Ovary (tissue), 9 donors: ENCODE measurements around the gene MMP25. TPM values are rescaled to one million over a fixed set of nuclear protein-coding genes. Genes with fewer than 3 reads are reported as not detected.

Source experiments
- DNase-seq, 5 donors: peaks; one replicate each; pipeline ENCODE4 v3.0.0-alpha.2; 2019 to 2020
- H3K27ac ChIP-seq, 2 donors: fragments of 200-600 bp; one replicate each; pipeline versions ENCODE4 v1.5.1 to v1.8.0; 2019 to 2022
- H3K27me3 ChIP-seq: fragments of 200-600 bp; one replicate; pipeline ENCODE4 v1.8.0; 2022
- H3K36me3 ChIP-seq: fragments of 200-600 bp; sonication (generic); one replicate; pipeline ENCODE4 v1.5.1; 2019
- H3K4me1 ChIP-seq: one replicate; pipeline ENCODE4 v1.8.1; 2013; ENCODE audit warnings: mild to moderate bottlenecking, moderate library complexity; ENCODE audit not compliant: insufficient read depth
- H3K4me3 ChIP-seq: fragments of 200-600 bp; sonication (generic); one replicate; pipeline ENCODE4 v1.5.1; 2017
- H3K9me3 ChIP-seq, 2 donors: fragments of 200-600 bp in 1 of 2; sonication (generic) in 1 of 2; one replicate each; pipeline versions ENCODE4 v1.5.1 to v1.8.1; 2013 to 2019; ENCODE audit warnings: mild to moderate bottlenecking in 1 of 2, moderate library complexity in 1 of 2
- EP300 ChIP-seq: sonication (generic); formaldehyde crosslinking; IDR thresholded peaks from one replicate; pipeline ENCODE4 v1.6.1; 2017; ENCODE audit warnings: antibody characterized with exemption
- POLR2A ChIP-seq: fragments of 450-650 bp; IDR thresholded peaks from one replicate; pipeline ENCODE4 v1.6.1; 2017; ENCODE audit warnings: antibody characterized with exemption, mild to moderate bottlenecking, moderate library complexity
- WGBS, 3 donors: extraction: QIAGEN DNeasy Blood & Tissue Kit in 1 of 3; methylation state at CpG; one replicate each; pipeline versions ENCODE4 v1.1.5 to v1.1.7; 2013 to 2017; 5-methylcytosine and 5-hydroxymethylcytosine counted together
- intact Hi-C, 4 donors: fragments of 100-400 bp; cut with DNase I; formaldehyde crosslinking; loops; one replicate each; pipeline versions ENCODE4 v1.11.0 to v1.15.1; 2022 to 2023
- polyA plus RNA-seq, 2 donors: library from polyadenylated mRNA; stranded (reverse); fragments of 200-250 nt in 1 of 2; fragments of 350-450 nt in 1 of 2; fragmentation: Illumina TruSeq in 1 of 2; extraction: RNeasy Lipid Tissue Mini Kit (QIAGEN cat#74804) in 1 of 2; gene quantifications; one replicate each; pipeline ENCODE4 v1.2.3, GENCODE V29; 2013 to 2014
- total RNA-seq, 7 donors: library from RNA; depleted of rRNA in 2 of 7; stranded (reverse); fragments of >200 nt in 2 of 7; fragmentation: NEBNext Ultra II Directional in 3 of 7; extraction: Animal tissue kit (Norgen Biotek cat#: 25700) in 3 of 7; gene quantifications; one replicate each; pipeline versions ENCODE4 v1.1.0 to v1.2.4, GENCODE V29; 2016 to 2023
- TF ChIP-seq, protein P1 (sequence below), 3 donors: fragments of 450-650 bp in 2 of 3; fragments of 200-600 bp in 1 of 3; IDR thresholded peaks; one replicate each; pipeline versions ENCODE4 v1.5.1 to v1.8.0; 2016 to 2022; ENCODE audit warnings: antibody characterized with exemption in 3 of 3, mild to moderate bottlenecking in 1 of 3
- donor health status: DM: no; HTN: no; CAD: no; lungs with moderate emphysema.
- donor health status: DM: no; HTN: no; CAD: no.
- donor health status: Bipolar disorder and iron deficiency.
- donor health status: DM: yes; HTN: yes; CAD: no.
- donor health status: DM: no; HTN: no; CAD: no.
- donor health status: DM: yes; HTN: yes; CAD: no.

MMP25 gene
- total and polyA plus RNA-seq, 9 donors = 0.15 to 0.72 (median 0.59) TPM; not detected in 1

- Histone ChIP-seq H3K4me3 (peak within 1 kb of the TSS; percentile 60), H3K9me3 (no peaks in the 10 kb centered on the region), H3K36me3 (no peaks in the 10 kb centered on the region), H3K27me3 (no peaks in the 10 kb centered on the region), H3K27ac (peak within 1 kb of the TSS; percentile 91 to 92), H3K4me1 (peaks cover 21% of the 10 kb centered on the region)
- TF ChIP-seq, protein P1, sequence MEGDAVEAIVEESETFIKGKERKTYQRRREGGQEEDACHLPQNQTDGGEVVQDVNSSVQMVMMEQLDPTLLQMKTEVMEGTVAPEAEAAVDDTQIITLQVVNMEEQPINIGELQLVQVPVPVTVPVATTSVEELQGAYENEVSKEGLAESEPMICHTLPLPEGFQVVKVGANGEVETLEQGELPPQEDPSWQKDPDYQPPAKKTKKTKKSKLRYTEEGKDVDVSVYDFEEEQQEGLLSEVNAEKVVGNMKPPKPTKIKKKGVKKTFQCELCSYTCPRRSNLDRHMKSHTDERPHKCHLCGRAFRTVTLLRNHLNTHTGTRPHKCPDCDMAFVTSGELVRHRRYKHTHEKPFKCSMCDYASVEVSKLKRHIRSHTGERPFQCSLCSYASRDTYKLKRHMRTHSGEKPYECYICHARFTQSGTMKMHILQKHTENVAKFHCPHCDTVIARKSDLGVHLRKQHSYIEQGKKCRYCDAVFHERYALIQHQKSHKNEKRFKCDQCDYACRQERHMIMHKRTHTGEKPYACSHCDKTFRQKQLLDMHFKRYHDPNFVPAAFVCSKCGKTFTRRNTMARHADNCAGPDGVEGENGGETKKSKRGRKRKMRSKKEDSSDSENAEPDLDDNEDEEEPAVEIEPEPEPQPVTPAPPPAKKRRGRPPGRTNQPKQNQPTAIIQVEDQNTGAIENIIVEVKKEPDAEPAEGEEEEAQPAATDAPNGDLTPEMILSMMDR (IDR thresholded peaks at IDR 0.05) = peak in 2 of 3 donors; percentile 14 to 31
- TF ChIP-seq POLR2A (peak; percentile 81), EP300 (no peak)
- peak; percentile 64 to 83 (median 76) for DNase-seq
- intact Hi-C loops = loop anchor here in 1 of 4 donors (10.0 kb wide), 1 partner anchor 265 kb away; the partner anchor contains the start of gene ZNF263
- 0 to 1% (median 0%) methylated on average over 11 to 49 of the region's 49 CpGs for WGBS, 3 donors
Measured at GRCh38 chr16:3020247-3020603, 26.1 kb upstream of the MMP25 start, which contains the start of gene TNFRSF12A. TNFRSF12A (plus strand) TSS chr16:3020368; CDS start chr16:3020398, 30 bp downstream.

DNA sequence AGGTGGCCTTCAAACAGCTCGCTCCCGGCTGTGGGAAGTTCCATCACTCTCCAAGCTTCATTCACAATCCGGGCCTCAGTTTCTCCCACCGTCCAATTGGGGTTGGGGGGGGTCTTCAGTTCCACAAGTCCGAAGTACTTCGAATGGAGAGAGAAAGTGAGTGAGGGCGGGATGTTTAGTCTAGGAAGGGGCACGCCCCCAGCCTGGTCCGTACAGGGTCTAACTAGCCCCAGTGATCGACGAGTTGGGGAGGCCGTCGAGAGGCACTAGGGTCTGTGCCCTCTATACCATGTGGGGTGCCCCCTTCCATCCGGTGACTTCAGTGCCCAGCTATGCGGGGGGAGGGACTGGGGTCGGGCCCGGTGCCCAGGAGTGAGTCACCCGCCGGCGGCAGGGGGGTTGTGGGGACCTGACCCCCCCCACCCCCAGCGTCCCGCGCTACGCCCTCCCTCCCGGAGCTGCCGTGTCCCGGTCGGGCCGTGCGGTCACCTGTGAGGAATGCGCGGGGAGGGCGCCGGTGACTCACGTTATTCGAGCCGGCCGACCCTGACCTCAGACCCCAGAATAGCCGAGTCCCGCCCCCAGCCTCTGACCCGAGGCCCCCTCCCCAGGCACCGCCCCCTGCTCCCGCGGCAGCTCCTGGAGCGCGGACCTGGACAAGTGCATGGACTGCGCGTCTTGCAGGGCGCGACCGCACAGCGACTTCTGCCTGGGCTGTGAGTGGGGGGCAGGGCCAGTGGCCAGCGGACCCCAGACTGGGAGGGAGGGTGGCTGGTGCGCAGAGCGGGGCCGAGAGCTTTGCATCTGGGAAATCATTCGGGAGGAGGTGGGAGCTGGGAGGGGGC, 25.5 kb upstream of the MMP25 start:
- Histone ChIP-seq H3K9me3 (no peaks in the 10 kb centered on the region), H3K36me3 (no peaks in the 10 kb centered on the region), H3K27ac (peak overlapping the region; percentile 91 to 92), H3K27me3 (no peaks in the 10 kb centered on the region), H3K4me1 (peaks cover 21% of the 10 kb centered on the region), H3K4me3 (peak overlapping the region; percentile 60)
- DNase-seq = peak; percentile 81 to 90 (median 86)
- 0 to 1% (median 0%) methylated on average over 54 to 57 of the region's 57 CpGs for WGBS, 3 donors
- intact Hi-C loops = loop anchor here in 1 of 4 donors (10.0 kb wide), 1 partner anchor 264 kb away; the partner anchor contains the start of gene ZNF263
- TF ChIP-seq, protein P1 (IDR thresholded peaks at IDR 0.05) = no peak
- peak; percentile 62 for TF ChIP-seq EP300

GRCh38 chr16:3021449-3022207, 24.7 kb upstream of the MMP25 start:
- intact Hi-C loops = loop anchor here in 1 of 4 donors (10.0 kb wide), 1 partner anchor 263 kb away; the partner anchor contains the start of gene ZNF263
- Histone ChIP-seq H3K36me3 (no peaks in the 10 kb centered on the region), H3K4me1 (peaks cover 21% of the 10 kb centered on the region), H3K9me3 (no peaks in the 10 kb centered on the region), H3K4me3 (peak overlapping the region; percentile 60), H3K27me3 (no peaks in the 10 kb centered on the region), H3K27ac (peak overlapping the region; percentile 91 to 92)
- TF ChIP-seq EP300 = no peak
- no peak for TF ChIP-seq POLR2A
- TF ChIP-seq, protein P1 (IDR thresholded peaks at IDR 0.05) = no peak
- WGBS, 3 donors = 3 to 4% (median 4%) methylated on average over 24 to 25 of the region's 25 CpGs
- peak; percentile 70 to 85 (median 77) for DNase-seq

- intact Hi-C loops = loop anchor here in 1 of 4 donors (10.0 kb wide), 1 partner anchor 263 kb away; the partner anchor contains the start of gene ZNF263
- H3K4me1 ChIP-seq = peaks cover 21% of the 10 kb centered on the region
- no peak overlapping the region for H3K4me3 ChIP-seq
- 1 to 2% (median 2%) methylated on average over 8 of the region's 8 CpGs for WGBS, 3 donors
- peak; percentile 90 to 95 (median 91) for DNase-seq
- H3K27me3 ChIP-seq = no peaks in the 10 kb centered on the region
- H3K9me3 ChIP-seq = no peaks in the 10 kb centered on the region
- H3K36me3 ChIP-seq = no peaks in the 10 kb centered on the region
- TF ChIP-seq POLR2A (no peak), EP300 (peak; percentile 62)
- TF ChIP-seq, protein P1 (IDR thresholded peaks at IDR 0.05) = no peak
- H3K27ac ChIP-seq = peak overlapping the region; percentile 91 to 92
Measured at GRCh38 chr16:3022208-3022683, 24.1 kb upstream of the MMP25 start.
